Smooth muscle cell (in vitro differentiated cells): ENCODE results near the gene SCN9A. TPM values are rescaled to one million over a fixed set of nuclear protein-coding genes. Genes with fewer than 3 reads are reported as not detected.

Source experiments
- DNase-seq: peaks from one replicate; lab custom pipeline; 2025; ENCODE audit not compliant: unreplicated experiment; lab: John Stamatoyannopoulos, UW
- H2AFZ ChIP-seq: fragments of 200-600 bp; sonication (generic); 2 replicates; pipeline ENCODE4 v1.6.0; 2016; ENCODE audit warnings: antibody characterized with exemption, low read depth, mild to moderate bottlenecking
- H3F3A ChIP-seq: fragments of 200-600 bp; sonication (generic); 2 replicates; pipeline ENCODE4 v1.6.0; 2017; ENCODE audit warnings: antibody characterized with exemption, low read depth
- H3K27ac ChIP-seq: fragments of 200-600 bp; sonication (generic); 2 replicates; pipeline ENCODE4 v1.5.1; 2016; ENCODE audit warnings: low read depth, mild to moderate bottlenecking
- H3K27me3 ChIP-seq: fragments of 200-600 bp; sonication (generic); 2 replicates; pipeline ENCODE4 v1.6.1; 2016; ENCODE audit warnings: low read depth, mild to moderate bottlenecking
- H3K36me3 ChIP-seq: fragments of 200-600 bp; sonication (generic); 2 replicates; pipeline ENCODE4 v1.5.1; 2016; ENCODE audit warnings: low read depth
- H3K4me1 ChIP-seq: fragments of 200-600 bp; sonication (generic); 2 replicates; pipeline ENCODE4 v1.5.1; 2016; ENCODE audit warnings: low read depth
- H3K4me2 ChIP-seq: fragments of 200-600 bp; sonication (generic); 2 replicates; pipeline ENCODE4 v1.6.0; 2016; ENCODE audit warnings: mild to moderate bottlenecking
- H3K4me3 ChIP-seq: fragments of 200-600 bp; sonication (generic); 2 replicates; pipeline ENCODE4 v1.5.1; 2016; ENCODE audit warnings: mild to moderate bottlenecking
- H3K79me2 ChIP-seq: fragments of 200-600 bp; sonication (generic); 2 replicates; pipeline ENCODE4 v1.6.0; 2016; ENCODE audit warnings: low read depth, mild to moderate bottlenecking
- H3K9ac ChIP-seq: fragments of 200-600 bp; sonication (generic); 2 replicates; pipeline ENCODE4 v1.6.0; 2016; ENCODE audit warnings: low read depth
- H3K9me3 ChIP-seq: fragments of 200-600 bp; sonication (generic); replicated peaks from 2 replicates; pipeline ENCODE4 v1.5.1; 2016; ENCODE audit warnings: low read depth
- H4K20me1 ChIP-seq: fragments of 200-600 bp; sonication (generic); 2 replicates; pipeline ENCODE4 v1.6.0; 2016; ENCODE audit warnings: low read depth
- WGBS: methylation state at CpG from one replicate; pipeline ENCODE4 v1.1.7; 2016; ENCODE audit warnings: low lambda C conversion rate; 5-methylcytosine and 5-hydroxymethylcytosine counted together
- polyA plus RNA-seq: library from polyadenylated mRNA; unstranded; fragments of >200 nt; fragmentation: Nextera tagmentation; extraction: Ambion mirVana; gene quantifications from 2 replicates; pipeline ENCODE4 v1.2.1, GENCODE V29; 2016
- total RNA-seq: library from RNA; depleted of rRNA; stranded (reverse); fragments of >200 nt; gene quantifications from 2 replicates; pipeline ENCODE4 v1.2.3, GENCODE V29; 2014
- TF ChIP-seq, protein P1 (sequence below): fragments of 200-600 bp; sonication (generic); IDR thresholded peaks from 2 replicates; pipeline ENCODE4 v1.5.1; 2017; ENCODE audit warnings: borderline replicate concordance, mild to moderate bottlenecking, antibody characterized with exemption; ENCODE audit not compliant: insufficient read depth, poor library complexity, severe bottlenecking

The SCN9A gene
- total and polyA plus RNA-seq, 2 experiments from 2014 or later, result 0.49 TPM; not detected in 1

DNA sequence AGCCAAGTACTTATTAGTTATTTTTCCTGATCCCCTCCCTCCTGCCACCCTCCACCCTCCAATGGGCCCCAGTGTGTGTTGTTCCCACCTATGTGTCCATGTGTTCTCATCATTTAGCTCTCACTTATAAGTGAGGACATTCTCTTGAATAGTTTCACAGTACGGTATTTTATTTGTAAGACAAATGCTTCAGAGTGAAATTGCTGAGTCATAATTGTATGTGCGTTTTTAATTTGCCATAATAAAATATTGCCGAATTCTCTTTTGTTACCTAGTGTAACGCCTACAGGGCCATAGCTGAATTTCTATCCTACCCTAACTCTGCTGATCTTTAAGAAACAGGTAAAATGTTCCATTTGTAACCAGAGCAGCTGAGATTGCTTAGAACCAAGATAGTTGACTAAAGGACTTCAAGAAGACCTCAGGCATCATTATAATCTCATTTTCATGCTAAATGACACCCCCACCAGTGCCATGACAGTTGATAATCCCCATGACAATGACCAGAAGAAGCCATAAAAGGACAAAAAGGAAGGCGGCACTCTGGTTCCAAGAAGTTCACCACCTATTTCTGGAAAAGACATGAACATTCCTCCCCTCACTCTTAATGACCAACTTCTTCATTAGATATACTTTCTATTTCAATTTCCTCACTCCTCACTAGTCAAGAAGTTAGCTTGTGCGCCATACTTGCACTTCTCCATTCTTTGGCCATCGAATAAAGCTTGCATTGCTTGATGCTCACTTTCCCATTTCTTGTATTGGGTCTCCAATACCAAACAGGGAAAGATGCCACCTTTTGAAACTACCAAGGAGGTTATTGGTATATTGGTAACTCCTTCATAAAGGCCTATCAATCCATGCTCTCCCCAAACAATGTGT, 18.4 kb downstream of the SCN9A start:
- Histone ChIP-seq H3K4me1 (no peaks in the 10 kb centered on the region), H3K4me2 (no peak overlapping the region), H3K27me3 (no peaks in the 10 kb centered on the region), H3F3A (no peaks in the 10 kb centered on the region), H4K20me1 (no peaks in the 10 kb centered on the region), H3K9me3 (no peaks in the 10 kb centered on the region), H2AFZ (no peak overlapping the region), H3K79me2 (no peaks in the 10 kb centered on the region), H3K27ac (no peak overlapping the region), H3K9ac (no peak overlapping the region), H3K36me3 (no peaks in the 10 kb centered on the region), H3K4me3 (no peak overlapping the region)
- TF ChIP-seq, protein P1, sequence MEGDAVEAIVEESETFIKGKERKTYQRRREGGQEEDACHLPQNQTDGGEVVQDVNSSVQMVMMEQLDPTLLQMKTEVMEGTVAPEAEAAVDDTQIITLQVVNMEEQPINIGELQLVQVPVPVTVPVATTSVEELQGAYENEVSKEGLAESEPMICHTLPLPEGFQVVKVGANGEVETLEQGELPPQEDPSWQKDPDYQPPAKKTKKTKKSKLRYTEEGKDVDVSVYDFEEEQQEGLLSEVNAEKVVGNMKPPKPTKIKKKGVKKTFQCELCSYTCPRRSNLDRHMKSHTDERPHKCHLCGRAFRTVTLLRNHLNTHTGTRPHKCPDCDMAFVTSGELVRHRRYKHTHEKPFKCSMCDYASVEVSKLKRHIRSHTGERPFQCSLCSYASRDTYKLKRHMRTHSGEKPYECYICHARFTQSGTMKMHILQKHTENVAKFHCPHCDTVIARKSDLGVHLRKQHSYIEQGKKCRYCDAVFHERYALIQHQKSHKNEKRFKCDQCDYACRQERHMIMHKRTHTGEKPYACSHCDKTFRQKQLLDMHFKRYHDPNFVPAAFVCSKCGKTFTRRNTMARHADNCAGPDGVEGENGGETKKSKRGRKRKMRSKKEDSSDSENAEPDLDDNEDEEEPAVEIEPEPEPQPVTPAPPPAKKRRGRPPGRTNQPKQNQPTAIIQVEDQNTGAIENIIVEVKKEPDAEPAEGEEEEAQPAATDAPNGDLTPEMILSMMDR, result no peak
- DNase-seq, result no peak
- WGBS, result 95% methylated on average over 7 of the region's 7 CpGs

DNA sequence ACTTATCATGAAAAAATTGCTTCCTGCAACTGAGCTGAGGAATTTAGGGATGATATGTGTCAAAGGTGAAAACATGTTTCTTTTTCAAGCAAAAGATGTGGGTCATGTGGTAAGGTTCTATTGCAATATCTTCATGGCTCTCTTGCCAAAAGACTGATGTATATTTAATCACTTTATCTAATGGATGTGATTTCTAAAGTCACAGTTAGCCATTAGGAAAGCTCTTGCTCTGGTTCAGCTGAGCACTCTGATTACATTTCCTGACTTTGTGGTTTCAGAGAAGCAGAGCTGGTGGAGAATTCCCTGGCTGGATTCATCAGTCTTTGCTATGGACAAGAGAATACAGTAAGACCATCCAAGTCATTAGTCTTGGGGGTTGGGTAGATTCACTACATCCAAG, 24.4 kb downstream of the SCN9A start:
- no peak overlapping the region for H3K4me2 ChIP-seq
- no peaks in the 10 kb centered on the region for H3K27me3 ChIP-seq
- no peaks in the 10 kb centered on the region for H3K79me2 ChIP-seq
- H3K9me3 ChIP-seq, result no peaks in the 10 kb centered on the region
- no peak for DNase-seq
- no peak overlapping the region for H3K9ac ChIP-seq
- H3K4me1 ChIP-seq, result no peaks in the 10 kb centered on the region
- H3K27ac ChIP-seq, result no peak overlapping the region
- no peaks in the 10 kb centered on the region for H4K20me1 ChIP-seq
- no peaks in the 10 kb centered on the region for H3K36me3 ChIP-seq
- no peak overlapping the region for H3K4me3 ChIP-seq
- H3F3A ChIP-seq, result no peaks in the 10 kb centered on the region
- H2AFZ ChIP-seq, result no peak overlapping the region
- TF ChIP-seq, protein P1, result no peak

GRCh38 chr2:166350525-166350924, 25.2 kb downstream of the SCN9A start:
- no peak overlapping the region for H3K9ac ChIP-seq
- 95% methylated on average over 2 of the region's 2 CpGs for WGBS
- H3K79me2 ChIP-seq, result no peaks in the 10 kb centered on the region
- H3K4me3 ChIP-seq, result no peak overlapping the region
- no peak overlapping the region for H3K27ac ChIP-seq
- no peaks in the 10 kb centered on the region for H3K4me1 ChIP-seq
- H3K36me3 ChIP-seq, result no peaks in the 10 kb centered on the region
- no peaks in the 10 kb centered on the region for H3F3A ChIP-seq
- DNase-seq, result no peak
- H3K9me3 ChIP-seq, result no peaks in the 10 kb centered on the region
- no peak overlapping the region for H2AFZ ChIP-seq
- no peaks in the 10 kb centered on the region for H4K20me1 ChIP-seq
- no peak overlapping the region for H3K4me2 ChIP-seq
- H3K27me3 ChIP-seq, result no peaks in the 10 kb centered on the region
- TF ChIP-seq, protein P1, result no peak
